Endothelial cell of umbilical vein (primary cell): ENCODE results near the gene ABHD11.

Source experiments
- CTCF ChIP-seq, 2 donors: IDR thresholded peaks; 1 replicate in 1 of 2; 2 replicates in 1 of 2; pipeline ENCODE4 v1.5.1; 2011; ENCODE audit warnings: low read length in 2 of 2, mild to moderate bottlenecking in 2 of 2, moderate library complexity in 2 of 2, control low read depth in 1 of 2, inconsistent platforms in 1 of 2, low read depth in 1 of 2; ENCODE audit not compliant: insufficient read depth in 1 of 2; ENCODE audit errors: extremely low read depth in 1 of 2
- EZH2 ChIP-seq: IDR thresholded peaks from 2 replicates; pipeline ENCODE4 v1.6.1; 2012; ENCODE audit warnings: borderline replicate concordance, low read depth, mild to moderate bottlenecking, moderate library complexity, low read length, inconsistent platforms; ENCODE audit not compliant: severe bottlenecking
- FOS ChIP-seq: IDR thresholded peaks from 2 replicates; pipeline ENCODE4 v1.6.1; 2011; ENCODE audit warnings: mild to moderate bottlenecking, low read length, moderate library complexity, borderline replicate concordance; ENCODE audit not compliant: insufficient read depth
- GATA2 ChIP-seq: IDR thresholded peaks from 2 replicates; pipeline ENCODE4 v1.7.0; 2011; ENCODE audit warnings: low read depth, mild to moderate bottlenecking, moderate library complexity, mixed read lengths, low read length; ENCODE audit not compliant: insufficient read length, insufficient read depth
- JUN ChIP-seq: IDR thresholded peaks from 2 replicates; pipeline ENCODE4 v1.6.1; 2011; ENCODE audit warnings: borderline replicate concordance, low read depth; ENCODE audit not compliant: insufficient read length, insufficient read depth
- MAX ChIP-seq: IDR thresholded peaks from 2 replicates; pipeline ENCODE4 v1.6.1; 2011; ENCODE audit not compliant: insufficient read depth, insufficient read length
- POLR2A ChIP-seq: IDR thresholded peaks from 2 replicates; pipeline ENCODE4 v1.6.1; 2012; ENCODE audit warnings: low read depth, mild to moderate bottlenecking, control low read depth, low read length
- POLR2AphosphoS5 ChIP-seq: IDR thresholded peaks from 2 replicates; pipeline ENCODE4 v1.6.1; 2012; ENCODE audit warnings: low read depth, mild to moderate bottlenecking, control low read depth, low read length, moderate library complexity; ENCODE audit not compliant: insufficient read depth

- TF ChIP-seq CTCF (IDR thresholded peaks at IDR 0.05; ENCODE audit: extremely low read depth in 1 of 2, insufficient read depth in 1 of 2, low read depth in 1 of 2, low read length in 2 of 2) = no peak
- no peak for TF ChIP-seq EZH2
- TF ChIP-seq POLR2A = no peak
- TF ChIP-seq POLR2AphosphoS5 = no peak
- no peak for TF ChIP-seq FOS
- TF ChIP-seq JUN = no peak
- TF ChIP-seq MAX = no peak
- TF ChIP-seq GATA2 = no peak
Measured at GRCh38 chr7:73700069-73700423, 38.6 kb downstream of the ABHD11 start.
